Measurements from ENCODE around the gene FFAR1. TPM values are rescaled to one million over a fixed set of nuclear protein-coding genes. Genes with fewer than 3 reads are reported as not detected.

Gene FFAR1
- total RNA-seq, 2 experiments from 2014 or later, result 0.23 to 0.35 TPM

DNA sequence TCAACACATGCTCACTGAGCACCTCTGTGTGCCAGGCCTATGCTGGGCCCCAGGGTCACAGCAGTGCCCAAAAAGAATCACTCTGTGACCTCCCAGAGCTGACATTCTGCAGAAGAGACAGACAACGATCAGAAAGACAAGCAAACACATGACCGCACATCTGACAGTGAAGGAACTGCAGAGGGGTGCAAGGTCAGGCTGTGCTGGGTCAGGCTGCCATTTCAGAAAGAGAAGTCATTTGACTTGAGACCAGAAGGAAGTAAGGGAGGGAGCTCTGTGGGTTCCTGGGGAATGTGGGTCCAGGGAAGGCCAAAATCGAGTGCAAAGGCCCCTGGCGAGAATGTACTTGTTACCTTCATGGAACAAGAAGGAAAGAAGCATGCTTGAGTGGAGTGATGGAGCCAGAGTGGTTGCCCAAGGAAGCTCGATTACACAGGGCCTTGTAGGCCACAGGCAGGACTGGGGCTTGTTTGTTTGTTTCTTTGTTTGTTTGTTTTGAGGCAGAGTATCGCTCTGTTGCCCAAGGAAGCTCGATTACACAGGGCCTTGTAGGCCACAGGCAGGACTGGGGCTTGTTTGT lies 30.1 kb upstream of the FFAR1 start:
- Mint-ChIP-seq H3K36me3 (ENCODE audit: low read depth) (no peaks in the 10 kb centered on the region), H3K27ac (no peak overlapping the region), H3K4me1 (peaks cover 7% of the 10 kb centered on the region), H3K4me3 (no peak overlapping the region), H3K27me3 (peaks cover 4% of the 10 kb centered on the region), H3K9me3 (ENCODE audit: low read depth) (no peaks in the 10 kb centered on the region)
- ChIA-PET CTCF (interaction anchor here (0.6 to 0.7 kb wide), 2 partner anchors 8 to 89 kb away, joined by 3 to 4 read pairs; no protein-coding TSS in a partner anchor), POLR2A (no interaction called here)
- intact Hi-C loops (cut with DNase I, micrococcal nuclease), result no loop called here
- ATAC-seq (no peak), DNase-seq (no peak)

DNA sequence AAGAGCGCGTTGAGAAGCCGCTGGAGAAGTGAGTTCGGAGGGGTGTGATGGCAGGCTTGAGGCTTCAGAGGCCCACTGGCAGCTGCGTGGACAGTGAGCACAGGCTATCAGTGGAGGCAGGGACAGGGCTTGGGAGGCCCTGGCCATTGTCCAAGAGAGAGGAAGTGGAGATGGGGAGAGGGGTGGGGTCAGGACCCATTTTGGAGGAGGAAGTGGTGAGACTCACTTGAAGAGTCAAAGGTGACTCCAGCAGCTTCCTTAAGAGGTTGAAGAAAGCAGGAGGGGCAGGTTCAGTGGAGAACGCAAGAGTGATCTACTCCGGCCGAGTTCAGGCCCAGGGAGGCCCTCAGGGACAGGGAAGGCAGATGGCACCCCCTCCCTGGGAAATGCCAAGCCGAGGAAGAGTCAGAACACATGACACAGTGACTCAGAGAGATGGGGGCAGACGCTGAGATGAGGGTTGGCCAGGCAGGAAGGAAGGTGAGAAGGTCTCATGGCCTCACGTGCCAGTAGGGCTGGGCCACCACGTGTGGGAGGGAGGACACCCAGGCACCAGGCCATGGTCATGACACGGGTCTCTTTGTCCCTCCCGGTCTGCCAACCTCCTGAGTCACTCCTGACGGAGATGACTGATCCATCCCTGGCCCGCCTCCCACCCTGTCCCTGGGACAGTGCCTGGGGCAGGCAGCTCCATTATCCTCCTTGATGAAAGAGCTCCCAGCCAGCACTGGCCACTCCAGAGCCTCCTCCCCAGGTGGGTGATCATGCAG lies 28.8 kb upstream of the FFAR1 start:
- CTCF ChIA-PET, result interaction anchor here (1.2 kb wide), 1 partner anchor 69 kb away, joined by 3 read pairs; no protein-coding TSS in a partner anchor
- Mint-ChIP-seq H3K9me3 (ENCODE audit: low read depth) (no peaks in the 10 kb centered on the region), H3K27ac (peak overlapping the region; percentile 27), H3K36me3 (ENCODE audit: low read depth) (no peaks in the 10 kb centered on the region), H3K4me1 (peaks cover 7% of the 10 kb centered on the region), H3K4me3 (no peak overlapping the region), H3K27me3 (peaks cover 4% of the 10 kb centered on the region)
- DNase-seq, result peak; percentile 40
- ATAC-seq, result peak; percentile 66
- intact Hi-C loops (cut with DNase I, micrococcal nuclease), result no loop called here
- POLR2A ChIA-PET, result no interaction called here

DNA sequence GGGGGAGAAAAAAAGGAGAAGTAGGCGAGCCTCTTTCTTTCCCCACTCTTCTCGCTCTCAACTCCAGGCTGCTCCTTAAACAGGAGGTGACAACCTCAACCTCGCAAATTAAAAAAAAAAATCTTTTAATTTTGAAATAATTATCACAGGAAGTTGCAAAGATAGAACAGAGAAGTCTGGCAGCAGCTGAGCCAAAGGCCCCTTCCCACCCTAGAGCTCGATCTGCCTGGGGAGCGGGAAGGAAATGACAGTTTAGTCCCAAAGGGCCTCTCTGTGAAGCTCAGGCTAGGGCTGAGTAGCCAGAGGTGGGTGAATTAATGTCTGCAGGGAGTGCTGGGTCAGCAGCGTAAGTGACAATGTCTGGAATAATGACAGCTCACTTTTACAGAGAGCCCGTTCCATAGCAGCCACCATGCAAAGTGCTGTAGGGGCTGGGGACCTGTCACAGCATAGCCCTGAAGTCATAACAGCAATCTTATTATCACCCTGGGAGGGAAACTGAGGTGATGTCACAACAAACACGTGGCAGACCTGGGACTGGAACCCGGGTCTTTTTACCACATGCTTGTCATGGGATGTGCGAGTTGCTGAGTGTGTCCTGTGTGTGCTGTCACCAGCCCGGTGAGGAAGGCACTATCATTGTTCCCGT lies 27.5 kb upstream of the FFAR1 start:
- no peaks in the 10 kb centered on the region for H3K9me3 Mint-ChIP-seq (ENCODE audit: low read depth)
- H3K4me3 Mint-ChIP-seq, result no peak overlapping the region
- CTCF ChIA-PET, result interaction anchor here (0.6 to 0.7 kb wide), 2 partner anchors 32 to 33 kb away, joined by 3 read pairs; no protein-coding TSS in a partner anchor
- POLR2A ChIA-PET, result interaction anchor here (0.6 to 0.7 kb wide), 2 partner anchors 27 to 36 kb away, joined by 4 to 6 read pairs; no protein-coding TSS in a partner anchor
- ATAC-seq (peak; percentile 52), DNase-seq (no peak)
- H3K36me3 Mint-ChIP-seq (ENCODE audit: low read depth), result no peaks in the 10 kb centered on the region
- peaks cover 7% of the 10 kb centered on the region for H3K4me1 Mint-ChIP-seq
- H3K27ac Mint-ChIP-seq, result no peak overlapping the region
- intact Hi-C loops (cut with DNase I, micrococcal nuclease), result no loop called here
- H3K27me3 Mint-ChIP-seq, result peaks cover 4% of the 10 kb centered on the region

DNA sequence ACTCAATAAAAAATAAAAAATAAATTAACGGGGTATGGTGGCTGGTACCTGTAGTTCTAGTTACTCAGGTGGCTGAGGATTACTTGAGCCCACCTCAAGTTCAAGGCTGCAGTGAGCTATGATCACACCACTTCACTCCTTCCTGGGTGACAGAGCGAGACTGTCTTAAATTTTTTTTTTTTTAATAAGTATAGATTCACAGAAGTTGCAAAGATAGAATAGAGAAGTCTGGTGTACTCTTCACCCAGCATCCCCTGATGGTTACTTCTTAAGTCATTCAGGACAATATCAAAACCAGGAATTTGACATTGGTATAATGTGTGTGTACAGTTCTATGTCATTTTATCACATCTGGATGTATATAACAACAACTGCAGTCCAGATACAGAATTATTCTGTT lies 26.4 kb upstream of the FFAR1 start:
- ATAC-seq (no peak), DNase-seq (no peak)
- H3K36me3 Mint-ChIP-seq (ENCODE audit: low read depth), result no peaks in the 10 kb centered on the region
- no peaks in the 10 kb centered on the region for H3K9me3 Mint-ChIP-seq (ENCODE audit: low read depth)
- CTCF ChIA-PET, result interaction anchor here (0.6 kb wide), 1 partner anchor 87 kb away, joined by 3 read pairs; no protein-coding TSS in a partner anchor
- no peak overlapping the region for H3K27ac Mint-ChIP-seq
- intact Hi-C loops (cut with DNase I, micrococcal nuclease), result no loop called here
- POLR2A ChIA-PET, result no interaction called here
- no peak overlapping the region for H3K4me3 Mint-ChIP-seq
- H3K27me3 Mint-ChIP-seq, result peaks cover 4% of the 10 kb centered on the region
- peaks cover 7% of the 10 kb centered on the region for H3K4me1 Mint-ChIP-seq

DNA sequence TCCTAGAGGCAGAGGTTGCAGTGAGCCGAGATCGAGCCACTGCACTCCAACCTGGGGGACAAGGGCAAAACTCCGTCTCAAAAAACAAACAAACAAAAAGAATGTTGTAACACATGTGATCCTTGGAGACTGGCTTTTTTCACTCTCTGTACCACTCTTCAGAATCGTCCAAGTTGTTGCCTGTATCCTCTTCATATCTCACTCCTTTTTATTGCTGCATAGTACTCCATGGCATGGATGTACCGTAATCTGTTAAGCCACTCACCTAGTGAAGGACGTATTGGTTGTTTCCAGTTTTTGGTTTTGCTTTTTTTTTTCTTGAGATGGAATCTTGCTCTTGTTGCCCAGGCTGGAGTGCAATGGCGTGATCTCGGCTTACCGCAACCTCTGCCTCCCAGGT lies 25.7 kb upstream of the FFAR1 start:
- peaks cover 4% of the 10 kb centered on the region for H3K27me3 Mint-ChIP-seq
- ChIA-PET CTCF (no interaction called here), POLR2A (no interaction called here)
- H3K4me1 Mint-ChIP-seq, result peaks cover 7% of the 10 kb centered on the region
- H3K4me3 Mint-ChIP-seq, result no peak overlapping the region
- intact Hi-C loops (cut with DNase I, micrococcal nuclease), result no loop called here
- DNase-seq, result no peak
- no peak overlapping the region for H3K27ac Mint-ChIP-seq
- H3K9me3 Mint-ChIP-seq (ENCODE audit: low read depth), result no peaks in the 10 kb centered on the region
- no peak for ATAC-seq
- H3K36me3 Mint-ChIP-seq (ENCODE audit: low read depth), result no peaks in the 10 kb centered on the region

- intact Hi-C loops (cut with DNase I, micrococcal nuclease), result no loop called here
- DNase-seq, result no peak
- POLR2A ChIA-PET, result interaction anchor here (0.6 kb wide), 1 partner anchor 39 kb away, joined by 6 read pairs; no protein-coding TSS in a partner anchor
- Mint-ChIP-seq H3K27me3 (peaks cover 3% of the 10 kb centered on the region), H3K4me1 (peaks cover 10% of the 10 kb centered on the region), H3K9me3 (ENCODE audit: low read depth) (no peaks in the 10 kb centered on the region), H3K4me3 (no peak overlapping the region), H3K27ac (no peak overlapping the region), H3K36me3 (ENCODE audit: low read depth) (no peaks in the 10 kb centered on the region)
- CTCF ChIA-PET, result no interaction called here
- ATAC-seq, result no peak
These were observed 20.1 kb upstream of the FFAR1 start for GRCh38 chr19:35327642-35328041.

DNA sequence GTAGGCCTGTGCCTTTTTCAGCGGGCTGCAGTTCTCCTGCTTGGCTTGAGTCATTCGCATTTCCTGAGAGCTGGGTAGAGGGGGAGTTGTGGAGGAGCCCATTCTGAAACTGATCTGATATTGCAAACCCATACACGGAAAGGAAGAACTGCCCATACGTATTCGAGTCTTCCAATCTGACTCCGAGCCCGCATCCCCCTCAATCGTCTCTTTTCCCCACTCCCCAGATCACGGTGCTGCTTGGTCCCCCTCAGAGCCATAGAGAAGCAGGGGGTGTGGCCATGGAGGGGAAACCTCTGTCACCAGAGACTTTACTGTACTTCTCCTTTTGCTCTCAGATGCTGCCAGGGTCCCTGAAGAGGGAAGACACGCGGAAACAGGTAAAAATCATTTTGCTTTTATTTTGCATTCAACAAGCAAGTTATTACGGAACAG lies 18.8 kb upstream of the FFAR1 start, which contains the start of gene CD22:
CD22 (plus strand) TSS at position 337 of the 435 bp plus-strand sequence. CDS start 2,854 bp downstream, outside the sequence.
- DNase-seq (no peak), ATAC-seq (peak; percentile 36)
- intact Hi-C loops (cut with DNase I, micrococcal nuclease), result no loop called here
- Mint-ChIP-seq H3K36me3 (ENCODE audit: low read depth) (no peaks in the 10 kb centered on the region), H3K4me3 (no peak within 1 kb of the TSS), H3K9me3 (ENCODE audit: low read depth) (no peaks in the 10 kb centered on the region), H3K4me1 (peaks cover 19% of the 10 kb centered on the region), H3K27ac (peak within 1 kb of the TSS; percentile 9), H3K27me3 (peaks cover 3% of the 10 kb centered on the region)
- POLR2A ChIA-PET, result no interaction called here
- CTCF ChIA-PET, result interaction anchor here (1.4 kb wide), 1 partner anchor 15 kb away, joined by 3 read pairs; no protein-coding TSS in a partner anchor

- H3K36me3 Mint-ChIP-seq (ENCODE audit: low read depth), result no peaks in the 10 kb centered on the region
- no peak overlapping the region for H3K27ac Mint-ChIP-seq
These were observed 18.4 kb upstream of the FFAR1 start for GRCh38 chr19:35329323-35329722.

GRCh38 chr19:35330475-35330874 lies 17.2 kb upstream of the FFAR1 start:
- intact Hi-C loops (cut with DNase I, micrococcal nuclease), result no loop called here
- H3K36me3 Mint-ChIP-seq (ENCODE audit: low read depth), result no peaks in the 10 kb centered on the region
- ATAC-seq (no peak), DNase-seq (no peak)
- no peak overlapping the region for H3K27ac Mint-ChIP-seq
- POLR2A ChIA-PET, result no interaction called here
- peaks cover 3% of the 10 kb centered on the region for H3K27me3 Mint-ChIP-seq
- CTCF ChIA-PET, result no interaction called here
- no peaks in the 10 kb centered on the region for H3K9me3 Mint-ChIP-seq (ENCODE audit: low read depth)
- peaks cover 26% of the 10 kb centered on the region for H3K4me1 Mint-ChIP-seq
- H3K4me3 Mint-ChIP-seq, result no peak overlapping the region

More at GRCh38 chr19:35329323-35329722, 18.4 kb upstream of the FFAR1 start:
- intact Hi-C loops (cut with DNase I, micrococcal nuclease), result no loop called here
- Mint-ChIP-seq H3K27me3 (peaks cover 3% of the 10 kb centered on the region), H3K4me1 (peaks cover 23% of the 10 kb centered on the region), H3K9me3 (ENCODE audit: low read depth) (no peaks in the 10 kb centered on the region), H3K4me3 (no peak overlapping the region)
- CTCF ChIA-PET, result interaction anchor here (1.4 kb wide), 1 partner anchor 16 kb away, joined by 3 read pairs; no protein-coding TSS in a partner anchor
- no peak for DNase-seq
- no peak for ATAC-seq
- POLR2A ChIA-PET, result no interaction called here

- no peaks in the 10 kb centered on the region for H3K9me3 Mint-ChIP-seq (ENCODE audit: low read depth)
- no peak overlapping the region for H3K4me3 Mint-ChIP-seq
- POLR2A ChIA-PET, result no interaction called here
- H3K4me1 Mint-ChIP-seq, result peaks cover 26% of the 10 kb centered on the region
- CTCF ChIA-PET, result no interaction called here
- no peaks in the 10 kb centered on the region for H3K36me3 Mint-ChIP-seq (ENCODE audit: low read depth)
- H3K27ac Mint-ChIP-seq, result peak overlapping the region; percentile 51
- H3K27me3 Mint-ChIP-seq, result peaks cover 3% of the 10 kb centered on the region
- intact Hi-C loops (cut with DNase I, micrococcal nuclease), result no loop called here
- DNase-seq (no peak), ATAC-seq (no peak)
These were observed 16.0 kb upstream of the FFAR1 start for GRCh38 chr19:35331551-35332214.

DNA sequence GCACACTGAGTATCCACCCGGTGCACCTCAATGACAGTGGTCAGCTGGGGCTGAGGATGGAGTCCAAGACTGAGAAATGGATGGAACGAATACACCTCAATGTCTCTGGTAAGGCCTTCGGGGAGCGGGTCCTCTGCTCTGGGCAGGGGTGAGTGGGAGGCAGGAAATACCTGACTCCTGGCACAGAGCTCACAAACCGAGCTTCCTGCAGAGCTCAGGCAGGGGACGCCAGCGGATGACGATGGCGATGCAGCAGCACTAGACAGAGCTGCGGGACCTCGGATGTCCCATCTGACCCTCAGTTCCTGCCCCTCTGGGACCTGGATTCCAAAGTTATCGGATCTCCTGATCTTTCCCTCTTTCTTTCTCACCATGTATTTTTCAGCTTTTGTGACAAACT lies 14.9 kb upstream of the FFAR1 start:
- peak overlapping the region; percentile 51 for H3K27ac Mint-ChIP-seq
- H3K9me3 Mint-ChIP-seq (ENCODE audit: low read depth), result no peaks in the 10 kb centered on the region
- intact Hi-C loops (cut with DNase I, micrococcal nuclease), result no loop called here
- POLR2A ChIA-PET, result no interaction called here
- H3K27me3 Mint-ChIP-seq, result peaks cover 3% of the 10 kb centered on the region
- H3K4me3 Mint-ChIP-seq, result peak overlapping the region; percentile 12
- DNase-seq, result peak; percentile 75
- no peaks in the 10 kb centered on the region for H3K36me3 Mint-ChIP-seq (ENCODE audit: low read depth)
- peak; percentile 92 for ATAC-seq
- peaks cover 28% of the 10 kb centered on the region for H3K4me1 Mint-ChIP-seq
- CTCF ChIA-PET, result interaction anchor here (0.5 to 1.9 kb wide), 4 partner anchors 15 to 602 kb away, joined by 3 to 12 read pairs (median 4); partner anchors contain the start of gene FFAR1

All from activated CD4-positive, alpha-beta T cell treated with anti-CD3 and anti-CD28 coated beads for 36 hours (primary cell).